Measurements from ENCODE around the gene OCRL.

The OCRL gene

DNA sequence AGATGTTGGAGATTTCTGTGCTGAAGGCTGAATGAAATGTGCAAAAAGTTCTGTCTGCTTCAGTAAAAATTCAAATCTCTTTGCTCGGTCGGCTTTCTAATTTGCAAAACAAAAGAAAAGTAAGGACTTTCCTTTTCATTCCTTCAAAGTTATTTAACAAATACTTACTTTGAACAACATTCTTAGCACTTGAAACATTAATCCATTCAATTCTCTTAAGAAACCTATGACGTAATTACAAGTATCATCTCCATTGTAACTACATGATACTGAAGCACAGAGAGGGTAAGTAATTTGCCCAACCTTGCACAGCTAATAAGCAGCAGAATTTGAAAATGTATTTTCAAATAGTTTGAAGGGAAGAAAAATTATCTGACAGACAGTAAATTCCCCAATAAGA lies 23.7 kb upstream of the OCRL start:
- TF ChIP-seq, protein P1, sequence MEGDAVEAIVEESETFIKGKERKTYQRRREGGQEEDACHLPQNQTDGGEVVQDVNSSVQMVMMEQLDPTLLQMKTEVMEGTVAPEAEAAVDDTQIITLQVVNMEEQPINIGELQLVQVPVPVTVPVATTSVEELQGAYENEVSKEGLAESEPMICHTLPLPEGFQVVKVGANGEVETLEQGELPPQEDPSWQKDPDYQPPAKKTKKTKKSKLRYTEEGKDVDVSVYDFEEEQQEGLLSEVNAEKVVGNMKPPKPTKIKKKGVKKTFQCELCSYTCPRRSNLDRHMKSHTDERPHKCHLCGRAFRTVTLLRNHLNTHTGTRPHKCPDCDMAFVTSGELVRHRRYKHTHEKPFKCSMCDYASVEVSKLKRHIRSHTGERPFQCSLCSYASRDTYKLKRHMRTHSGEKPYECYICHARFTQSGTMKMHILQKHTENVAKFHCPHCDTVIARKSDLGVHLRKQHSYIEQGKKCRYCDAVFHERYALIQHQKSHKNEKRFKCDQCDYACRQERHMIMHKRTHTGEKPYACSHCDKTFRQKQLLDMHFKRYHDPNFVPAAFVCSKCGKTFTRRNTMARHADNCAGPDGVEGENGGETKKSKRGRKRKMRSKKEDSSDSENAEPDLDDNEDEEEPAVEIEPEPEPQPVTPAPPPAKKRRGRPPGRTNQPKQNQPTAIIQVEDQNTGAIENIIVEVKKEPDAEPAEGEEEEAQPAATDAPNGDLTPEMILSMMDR (IDR thresholded peaks at IDR 0.05) = no peak
- DNase-seq = no peak

DNA sequence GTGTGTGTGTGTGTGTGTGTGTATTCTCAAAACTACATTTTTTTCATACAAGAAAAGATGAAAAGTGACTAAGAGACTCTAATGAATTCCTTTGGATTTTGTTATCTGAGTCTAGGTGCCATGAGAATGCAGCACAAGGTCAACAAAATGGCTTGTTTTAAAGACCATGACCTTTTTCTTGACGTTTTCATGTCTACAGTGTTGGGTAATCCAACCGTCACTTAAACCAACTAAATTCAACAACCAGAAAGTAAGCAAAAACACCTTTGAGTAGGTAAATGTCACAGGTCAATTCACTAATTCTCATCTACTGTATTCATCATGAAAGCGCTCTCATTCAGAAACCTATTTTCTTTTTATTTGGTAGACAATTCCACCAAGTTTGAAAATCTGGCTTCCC lies 19.9 kb upstream of the OCRL start:
- Histone ChIP-seq H3K27ac (no peak overlapping the region), H3K4me3 (no peak overlapping the region), H3K27me3 (no peaks in the 10 kb centered on the region), H3K9me3 (no peaks in the 10 kb centered on the region), H3K4me1 (peaks cover 0 to 13% (median 0%) of the 10 kb centered on the region in 4 donors), H3K36me3 (peaks cover 0 to 1% (median 0%) of the 10 kb centered on the region in 3 donors)
- TF ChIP-seq, protein P1 (IDR thresholded peaks at IDR 0.05) = no peak
- intact Hi-C loops (cut with DNase I; ENCODE audit: low total_unique reads) = no loop called here
- DNase-seq = no peak

More for the DNA sequence above, 23.7 kb upstream of the OCRL start:
- Histone ChIP-seq H3K4me3 (no peak overlapping the region), H3K9me3 (no peaks in the 10 kb centered on the region), H3K27me3 (no peaks in the 10 kb centered on the region), H3K36me3 (peaks cover 0 to 9% (median 0%) of the 10 kb centered on the region in 3 donors), H3K27ac (no peak overlapping the region), H3K4me1 (peaks cover 0 to 8% (median 0%) of the 10 kb centered on the region in 4 donors)
- intact Hi-C loops (cut with DNase I; ENCODE audit: low total_unique reads) = no loop called here

DNA sequence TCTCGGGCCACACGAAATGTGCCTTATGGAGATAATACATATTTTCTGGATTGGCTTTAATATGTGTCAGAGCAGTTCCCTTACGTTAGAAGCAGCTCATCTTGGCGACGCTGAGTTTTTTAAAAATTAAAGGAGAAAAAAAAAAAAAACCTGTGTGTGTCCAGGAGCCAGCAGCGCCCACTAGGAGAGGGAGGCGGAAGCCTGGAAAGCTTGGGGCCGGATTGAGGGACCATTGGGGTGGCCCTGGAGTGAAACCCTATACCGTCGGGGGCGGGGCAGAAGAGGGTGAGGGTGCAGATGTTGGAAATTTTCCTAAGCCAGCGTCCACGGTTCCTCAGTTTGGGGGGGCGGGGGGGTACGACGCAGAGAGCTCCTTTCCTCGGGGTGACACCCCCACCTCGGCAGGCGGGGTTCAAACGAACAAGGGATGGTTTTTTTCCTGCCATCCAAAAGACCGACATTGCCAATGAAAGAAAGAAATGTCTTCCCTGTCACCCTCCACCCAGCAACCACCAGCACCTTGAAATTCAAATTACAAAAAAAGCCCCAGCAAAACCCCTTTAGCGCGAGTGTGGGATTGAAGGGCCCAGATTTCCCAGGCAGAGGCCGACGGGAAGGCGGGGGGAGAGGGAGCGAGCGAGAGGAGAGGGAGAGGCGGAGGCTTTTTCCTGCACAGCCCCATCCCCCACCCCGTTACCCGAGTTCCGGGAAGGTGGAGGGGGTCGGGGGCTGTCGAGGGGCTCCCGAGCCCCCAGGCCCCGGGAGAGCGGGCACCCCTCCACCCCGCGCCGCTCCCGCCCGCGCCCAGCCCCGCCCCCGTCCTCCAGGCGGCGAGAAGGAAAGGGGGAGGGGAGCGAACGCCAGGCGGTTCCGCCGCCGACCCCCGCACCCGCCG lies 17.6 kb upstream of the OCRL start:
- TF ChIP-seq, protein P1 (IDR thresholded peaks at IDR 0.05) = no peak
- H3K36me3 ChIP-seq = no peaks in the 10 kb centered on the region

DNA sequence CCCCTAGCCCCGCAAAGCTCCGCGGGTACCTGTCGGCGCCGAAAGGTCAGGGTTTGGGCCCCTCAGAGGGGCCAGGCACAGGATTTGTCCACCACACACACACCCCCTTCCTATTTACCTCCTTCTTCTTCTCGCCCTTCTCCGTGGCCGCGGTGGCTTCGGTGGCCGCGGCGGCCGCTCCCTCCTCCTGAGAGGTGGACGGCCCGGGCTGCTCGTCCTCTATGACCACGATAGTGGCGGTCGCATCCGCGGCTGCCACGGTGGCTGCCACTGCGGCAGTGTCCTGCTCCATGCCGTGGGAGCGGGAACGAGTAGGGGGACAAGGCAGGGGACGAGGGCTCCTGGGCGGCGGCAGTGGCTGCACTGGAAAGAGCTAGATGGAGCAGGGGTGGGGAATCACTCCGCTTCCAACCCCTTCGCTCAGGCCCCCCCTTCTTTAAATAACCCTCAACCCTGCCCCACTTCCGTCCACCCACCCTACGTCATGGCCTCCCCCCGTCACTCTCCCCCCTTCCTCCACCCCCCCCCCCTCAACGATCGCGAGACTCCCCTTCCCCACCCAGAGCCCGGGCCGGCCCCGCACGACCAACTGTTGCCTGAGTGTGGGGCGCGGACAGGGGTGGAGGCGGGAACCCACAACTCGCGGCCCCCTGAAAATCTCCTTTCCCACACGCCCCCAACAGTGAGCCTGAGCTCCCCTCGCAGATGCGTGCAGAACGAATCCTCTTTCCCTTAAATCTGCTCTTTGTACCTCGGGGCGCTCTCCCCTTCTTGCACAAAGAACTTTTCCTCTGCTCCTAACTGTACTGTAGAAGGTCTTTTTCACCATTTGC lies 16.8 kb upstream of the OCRL start, which contains the start of gene SMARCA1:
Gene SMARCA1 (minus strand): TSS at position 412 of the 833 bp plus-strand sequence. CDS start 120 bp downstream, at position 292.
- TF ChIP-seq, protein P1 (IDR thresholded peaks at IDR 0.05) = no peak
- Histone ChIP-seq H3K27me3 (no peaks in the 10 kb centered on the region), H3K36me3 (no peaks in the 10 kb centered on the region), H3K9me3 (no peaks in the 10 kb centered on the region), H3K27ac (peak within 1 kb of the TSS; percentile 93), H3K4me1 (peaks cover 0 to 13% (median 0%) of the 10 kb centered on the region in 4 donors), H3K4me3 (peak within 1 kb of the TSS; percentile 91 to 92)
- intact Hi-C loops (cut with DNase I; ENCODE audit: low total_unique reads) = no loop called here
- peak; percentile 28 to 63 for DNase-seq

More for the DNA sequence above, 17.6 kb upstream of the OCRL start:
- Histone ChIP-seq H3K4me1 (peaks cover 0 to 13% (median 0%) of the 10 kb centered on the region in 4 donors), H3K4me3 (peak overlapping the region; percentile 91 to 92), H3K27ac (peak overlapping the region; percentile 93), H3K9me3 (no peaks in the 10 kb centered on the region), H3K27me3 (no peaks in the 10 kb centered on the region)
- DNase-seq = peak; percentile 28 to 73
- intact Hi-C loops (cut with DNase I; ENCODE audit: low total_unique reads) = no loop called here

DNA sequence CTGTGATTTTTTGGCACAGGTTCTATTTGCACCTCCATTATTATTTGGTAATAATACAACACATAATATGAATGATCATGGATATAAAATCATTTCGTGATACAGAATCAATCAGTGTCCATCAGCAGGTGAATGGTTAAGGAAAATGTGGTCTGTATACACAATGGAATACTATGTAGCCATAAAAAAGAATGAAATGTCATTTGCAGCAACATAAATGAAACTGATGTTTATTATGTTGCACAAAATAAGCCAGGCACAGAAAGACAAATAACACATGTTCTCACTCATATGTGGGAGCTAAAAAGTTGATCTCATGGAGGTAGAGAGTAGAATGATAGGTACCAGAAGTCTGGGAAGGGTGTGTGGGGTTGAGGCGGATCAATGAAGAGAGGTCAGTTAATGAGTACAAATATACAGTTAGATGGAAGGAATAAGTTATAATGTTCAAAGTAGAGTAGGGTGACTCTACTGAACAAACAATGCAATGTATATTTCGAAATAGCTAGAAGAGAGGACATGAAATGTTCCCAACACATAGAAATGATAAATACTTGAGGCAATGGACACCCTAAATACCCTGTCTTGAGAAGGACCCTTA lies 15.7 kb upstream of the OCRL start:
- TF ChIP-seq, protein P1 (IDR thresholded peaks at IDR 0.05) = no peak
- Histone ChIP-seq H3K9me3 (no peaks in the 10 kb centered on the region), H3K4me3 (no peak overlapping the region), H3K27ac (no peak overlapping the region), H3K27me3 (no peaks in the 10 kb centered on the region), H3K36me3 (no peaks in the 10 kb centered on the region), H3K4me1 (peaks cover 0 to 13% (median 0%) of the 10 kb centered on the region in 4 donors)
- no peak for DNase-seq
- intact Hi-C loops (cut with DNase I; ENCODE audit: low total_unique reads) = no loop called here

Measured in tibial artery (tissue), 4 donors.